Panc1 (cell line): Measurements from ENCODE around the gene PCDHAC2. TPM values are rescaled to one million over a fixed set of nuclear protein-coding genes. Genes with fewer than 3 reads are reported as not detected.

ENCODE experiments used
- ATAC-seq: fragments of 200-7000 bp; cut with Tn5 transposase; 2 replicates; pipeline ENCODE4 v1.9.1; 2020; ENCODE audit warnings: mild to moderate bottlenecking, moderate library complexity
- BruUV-seq: library from RNA; stranded (reverse); fragments of 400-500 nt; replicated peaks from 2 replicates; lab custom pipeline; 2021; lab: Mats Ljungman, UMichigan
- CTCF ChIA-PET: fragments of 300-600 bp; sonication (Branson Sonifier 250); formaldehyde crosslinking; loops from one replicate; lab custom pipeline; 2022; ENCODE audit warnings: antibody characterized with exemption; lab: Charles Lee
- POLR2A ChIA-PET: fragments of 300-600 bp; sonication (Branson Sonifier 250); formaldehyde crosslinking; loops from one replicate; lab custom pipeline; 2022; ENCODE audit warnings: antibody characterized with exemption; lab: Charles Lee
- DNase-seq: peaks from one replicate; pipeline ENCODE4 v3.0.0-alpha.2; 2010; ENCODE audit warnings: low read depth, low spot score
- H3K27ac ChIP-seq: 2 replicates; pipeline ENCODE4 v1.5.1; 2011; ENCODE audit warnings: mild to moderate bottlenecking, low read length, inconsistent platforms
- H3K27me3 ChIP-seq: fragments of 200-500 bp; sonication (Bioruptor generic); 2 replicates; pipeline ENCODE4 v1.6.0; 2014; ENCODE audit warnings: low read length, inconsistent platforms; ENCODE audit not compliant: control insufficient read depth, insufficient read depth
- H3K36me3 ChIP-seq: fragments of 200-500 bp; sonication (Bioruptor generic); 2 replicates; pipeline ENCODE4 v1.5.1; 2014; ENCODE audit warnings: inconsistent platforms, mild to moderate bottlenecking, low read length, moderate library complexity; ENCODE audit not compliant: control insufficient read depth, insufficient read depth
- H3K4me1 ChIP-seq: 2 replicates; pipeline ENCODE4 v1.5.1; 2011; ENCODE audit warnings: inconsistent platforms, mild to moderate bottlenecking, low read length, moderate library complexity; ENCODE audit not compliant: control insufficient read depth, insufficient read depth
- H3K4me3 ChIP-seq, 2 experiments: 2 replicates each; pipeline ENCODE4 v1.5.1; 2011 to 2012; ENCODE audit warnings: low read depth in 2 of 2, low read length in 2 of 2, mild to moderate bottlenecking in 2 of 2, inconsistent platforms in 1 of 2, moderate library complexity in 1 of 2
- H3K9me3 ChIP-seq: fragments of 200-500 bp; sonication (Bioruptor generic); 2 replicates; pipeline ENCODE4 v1.5.1; 2014; ENCODE audit warnings: low read depth, mild to moderate bottlenecking, inconsistent platforms, low read length, moderate library complexity; ENCODE audit not compliant: control insufficient read depth, insufficient read depth
- CTCF ChIP-seq: fragments of 450-650 bp; IDR thresholded peaks from 2 replicates; pipeline ENCODE4 v1.5.1; 2017; ENCODE audit warnings: mild to moderate bottlenecking
- POLR2AphosphoS5 ChIP-seq: IDR thresholded peaks from 2 replicates; pipeline ENCODE4 v1.6.1; 2012; ENCODE audit warnings: mild to moderate bottlenecking, low read depth, low read length, moderate library complexity
- REST ChIP-seq, 2 experiments: IDR thresholded peaks; 2 replicates each; pipeline ENCODE4 v1.6.1; 2011 to 2012; ENCODE audit warnings: low read depth in 2 of 2, control low read depth in 1 of 2, low read length in 1 of 2, mild to moderate bottlenecking in 1 of 2, moderate library complexity in 1 of 2; ENCODE audit not compliant: insufficient read depth in 1 of 2
- SIN3A ChIP-seq: IDR thresholded peaks from 2 replicates; pipeline ENCODE4 v1.6.1; 2012; ENCODE audit warnings: low read depth, mild to moderate bottlenecking, low read length, moderate library complexity, borderline replicate concordance; ENCODE audit not compliant: insufficient read depth
- TCF7L2 ChIP-seq: IDR thresholded peaks from 2 replicates; pipeline ENCODE4 v1.6.1; 2011; ENCODE audit warnings: mild to moderate bottlenecking, low read depth, low read length, inconsistent platforms
- in situ Hi-C: cut with HindIII; loops from 2 replicates; pipeline ENCODE4 v1.10.0; 2016; ENCODE audit warnings: low sequenced_read_pairs, low pct_unique_long_range_greater_than_20kb
- intact Hi-C: fragments of 100-400 bp; cut with micrococcal nuclease; formaldehyde crosslinking; loops from one replicate; pipeline ENCODE4 v1.10.0; 2022; ENCODE audit not compliant: unreplicated experiment
- total RNA-seq: library from RNA; stranded (reverse); gene quantifications from one replicate; pipeline ENCODE4 v1.2.1, GENCODE V29; 2021; ENCODE audit not compliant: unreplicated experiment

Gene PCDHAC2
- total RNA-seq, 1 experiment from 2014 or later, result 8.8 TPM

- CTCF ChIA-PET, result no interaction called here
- Histone ChIP-seq H3K36me3 (no peaks in the 10 kb centered on the region; the same call in 1 of the 2 replicates), H3K27ac (no peak overlapping the region), H3K4me1 (no peaks in the 10 kb centered on the region), H3K9me3 (no peaks in the 10 kb centered on the region), H3K4me3 (no peak overlapping the region; a peak in 1 of 4 replicates), H3K27me3 (no peaks in the 10 kb centered on the region)
- no peak for ATAC-seq
- no peak for DNase-seq
- in situ Hi-C loops (no loop called here), intact Hi-C loops (no loop called here)
- no TSS peak for BruUV-seq
- POLR2A ChIA-PET, result no interaction called here
- TF ChIP-seq TCF7L2 (no peak), POLR2AphosphoS5 (no peak), SIN3A (no peak), REST (IDR thresholded peaks at IDR 0.05; ENCODE audit: insufficient read depth in 1 of 2, low read depth in 2 of 2, low read length in 1 of 2) (no peak), CTCF (no peak)
Measured at GRCh38 chr5:140927228-140927573, 39.1 kb upstream of the PCDHAC2 start.

- Histone ChIP-seq H3K36me3 (no peaks in the 10 kb centered on the region; the same call in 1 of the 2 replicates), H3K4me3 (no peak overlapping the region), H3K27ac (no peak overlapping the region), H3K4me1 (no peaks in the 10 kb centered on the region), H3K27me3 (no peaks in the 10 kb centered on the region), H3K9me3 (no peaks in the 10 kb centered on the region)
- no TSS peak for BruUV-seq
- no peak for ATAC-seq
- DNase-seq, result no peak
- CTCF ChIA-PET, result no interaction called here
- no peak for TF ChIP-seq REST (IDR thresholded peaks at IDR 0.05; ENCODE audit: insufficient read depth in 1 of 2, low read depth in 2 of 2, low read length in 1 of 2)
- TF ChIP-seq TCF7L2, result no peak
- no peak for TF ChIP-seq POLR2AphosphoS5
- TF ChIP-seq SIN3A, result no peak
- no peak for TF ChIP-seq CTCF
- in situ Hi-C loops (no loop called here), intact Hi-C loops (no loop called here)
- POLR2A ChIA-PET, result no interaction called here
Measured at GRCh38 chr5:140934964-140935606, 31.2 kb upstream of the PCDHAC2 start.
